AG04449 (cell line): ENCODE data around the gene COX7A2L.

ENCODE experiments used
- CTCF ChIA-PET: fragments of 350-600 bp; formaldehyde crosslinking; extraction: SDS; loops from one replicate; lab custom pipeline; 2021; ENCODE audit warnings: antibody characterized with exemption; lab: Yijun Ruan, JAX
- POLR2A ChIA-PET: fragments of 400-600, 350-600 bp; formaldehyde crosslinking; extraction: SDS; loops from one replicate; lab custom pipeline; 2020; ENCODE audit warnings: antibody characterized with exemption, inconsistent platforms; lab: Yijun Ruan, JAX
- DNase-seq: peaks from one replicate; pipeline ENCODE4 v3.0.0-alpha.2; 2010; ENCODE audit warnings: low read depth, low spot score
- H3K4me3 ChIP-seq: 2 replicates; pipeline ENCODE4 v1.5.1; 2011; ENCODE audit warnings: low read depth, mild to moderate bottlenecking, control low read depth, low read length
- CTCF ChIP-seq: IDR thresholded peaks from one replicate; pipeline ENCODE4 v1.5.1; 2011; ENCODE audit warnings: mild to moderate bottlenecking, moderate library complexity, low read length, control low read depth, inconsistent platforms; ENCODE audit not compliant: insufficient read depth; ENCODE audit errors: missing control alignments

The COX7A2L gene

GRCh38 chr2:42310007-42310515, 51.0 kb downstream of the COX7A2L start:
- ChIA-PET CTCF (no interaction called here), POLR2A (no interaction called here)
- no peak for TF ChIP-seq CTCF
- no peak overlapping the region for H3K4me3 ChIP-seq
- DNase-seq: no peak

GRCh38 chr2:42309366-42309765, 51.7 kb downstream of the COX7A2L start:
- ChIA-PET CTCF (no interaction called here), POLR2A (no interaction called here)
- no peak for TF ChIP-seq CTCF
- no peak overlapping the region for H3K4me3 ChIP-seq
- DNase-seq: no peak

GRCh38 chr2:42307180-42307579, 53.8 kb downstream of the COX7A2L start:
- CTCF ChIA-PET: interaction anchor here (1.5 kb wide), 1 partner anchor 9 kb away, joined by 4 read pairs; no protein-coding TSS in a partner anchor
- DNase-seq: no peak
- H3K4me3 ChIP-seq: no peak overlapping the region
- no peak for TF ChIP-seq CTCF
- POLR2A ChIA-PET: no interaction called here

- POLR2A ChIA-PET: no interaction called here
- no peak for DNase-seq
- no peak for TF ChIP-seq CTCF
- CTCF ChIA-PET: no interaction called here
- H3K4me3 ChIP-seq: no peak overlapping the region
These were observed 56.8 kb downstream of the COX7A2L start for GRCh38 chr2:42304059-42304713.

- ChIA-PET CTCF (interaction anchor here (0.6 to 0.9 kb wide), 2 partner anchors 12 to 24 kb away, joined by 3 read pairs; no protein-coding TSS in a partner anchor), POLR2A (no interaction called here)
- TF ChIP-seq CTCF: no peak
These were observed 57.8 kb downstream of the COX7A2L start for GRCh38 chr2:42303252-42303651.

GRCh38 chr2:42300527-42300926, 60.5 kb downstream of the COX7A2L start:
- no peak overlapping the region for H3K4me3 ChIP-seq
- POLR2A ChIA-PET: no interaction called here
- no peak for DNase-seq
- CTCF ChIA-PET: no interaction called here
- no peak for TF ChIP-seq CTCF

More at GRCh38 chr2:42303252-42303651, 57.8 kb downstream of the COX7A2L start:
- H3K4me3 ChIP-seq: no peak overlapping the region
- DNase-seq: no peak
